MCF 10A (cell line): ENCODE data around the gene KIF6. TPM values are rescaled to one million over a fixed set of nuclear protein-coding genes. Genes with fewer than 3 reads are reported as not detected.

Experiments used
- BruUV-seq: library from RNA; stranded (reverse); fragments of 400-500 nt; replicated peaks from 2 replicates; lab custom pipeline; 2021; lab: Mats Ljungman, UMichigan
- CTCF ChIA-PET: fragments of 300-600 bp; sonication (Branson Sonifier 250); formaldehyde crosslinking; extraction: SDS; loops from one replicate; lab custom pipeline; 2021; ENCODE audit warnings: antibody characterized with exemption, inconsistent platforms; lab: Yijun Ruan, JAX
- POLR2A ChIA-PET: fragments of 300-600, 350-650 bp; sonication (Branson Sonifier 250); formaldehyde crosslinking; extraction: SDS; loops from one replicate; lab custom pipeline; 2020; ENCODE audit warnings: antibody characterized with exemption, inconsistent platforms; lab: Yijun Ruan, JAX
- DNase-seq: peaks from one replicate; pipeline ENCODE4 v3.0.0-alpha.2; 2018; ENCODE audit not compliant: unreplicated experiment
- H3K27ac Mint-ChIP-seq: one replicate; pipeline ENCODE4 v1.8.0; 2022; ENCODE audit warnings: mild to moderate bottlenecking, low read depth, mixed read lengths; ENCODE audit not compliant: unreplicated experiment
- H3K27me3 Mint-ChIP-seq: one replicate; pipeline ENCODE4 v1.8.0; 2022; ENCODE audit warnings: mixed read lengths; ENCODE audit not compliant: insufficient read depth, unreplicated experiment
- H3K36me3 Mint-ChIP-seq: one replicate; pipeline ENCODE4 v1.8.0; 2022; ENCODE audit warnings: mild to moderate bottlenecking, moderate library complexity, mixed read lengths; ENCODE audit not compliant: insufficient read depth, unreplicated experiment
- H3K4me1 Mint-ChIP-seq: one replicate; pipeline ENCODE4 v1.8.0; 2022; ENCODE audit warnings: mixed read lengths; ENCODE audit not compliant: insufficient read depth, unreplicated experiment
- H3K4me3 Mint-ChIP-seq: one replicate; pipeline ENCODE4 v1.8.0; 2022; ENCODE audit warnings: mild to moderate bottlenecking, moderate library complexity, mixed read lengths; ENCODE audit not compliant: unreplicated experiment
- H3K9me3 Mint-ChIP-seq: one replicate; pipeline ENCODE4 v1.8.0; 2022; ENCODE audit warnings: mixed read lengths; ENCODE audit not compliant: unreplicated experiment
- intact Hi-C: fragments of 100-400 bp; cut with micrococcal nuclease; formaldehyde crosslinking; loops from 2 replicates; pipeline ENCODE4 v1.14.1; 2022
- total RNA-seq: library from RNA; stranded (reverse); gene quantifications from 2 replicates; pipeline ENCODE4 v1.2.3, GENCODE V29; 2022
- TF ChIP-seq, protein P1 (sequence below): fragments of 200-600 bp; IDR thresholded peaks from one replicate; pipeline ENCODE4 v1.8.0; 2022; ENCODE audit warnings: antibody characterized with exemption, mild to moderate bottlenecking; ENCODE audit not compliant: unreplicated experiment

KIF6 gene
- total RNA-seq, 1 experiment from 2014 or later, result 0.91 TPM

DNA sequence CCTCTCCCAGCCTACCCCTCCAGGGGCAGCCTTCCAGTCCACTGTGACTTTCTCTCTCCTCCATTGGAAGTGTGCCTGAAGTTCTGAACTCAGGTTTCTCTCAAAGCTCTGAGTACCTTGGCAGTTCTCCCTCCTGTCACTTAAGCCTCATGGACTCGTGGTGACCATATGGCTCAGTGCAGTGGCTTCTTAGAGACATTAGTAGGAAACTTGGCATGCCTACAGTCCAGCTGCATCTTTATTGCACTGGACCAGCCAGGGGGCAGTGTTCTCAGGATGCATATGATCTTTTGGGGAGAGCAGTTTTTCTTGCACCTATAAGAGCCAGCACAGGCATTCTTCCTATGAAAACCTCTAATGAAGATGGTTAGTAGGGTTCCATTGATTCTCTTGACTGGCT is 355.2 kb downstream of the KIF6 start:
- CTCF ChIA-PET, result interaction anchor here (0.6 to 5.7 kb wide), 5 partner anchors 8 to 1057 kb away, joined by 3 to 29 read pairs (median 4); no protein-coding TSS in a partner anchor
- Mint-ChIP-seq H3K36me3 (no peaks in the 10 kb centered on the region), H3K4me1 (peaks cover 6% of the 10 kb centered on the region), H3K27ac (no peak overlapping the region), H3K4me3 (no peak overlapping the region), H3K9me3 (no peaks in the 10 kb centered on the region), H3K27me3 (no peaks in the 10 kb centered on the region)
- intact Hi-C loops, result loop anchor here (10.0 kb wide), 1 partner anchor 1655 kb away; no protein-coding TSS in a partner anchor
- DNase-seq, result peak; percentile 9
- TF ChIP-seq, protein P1, sequence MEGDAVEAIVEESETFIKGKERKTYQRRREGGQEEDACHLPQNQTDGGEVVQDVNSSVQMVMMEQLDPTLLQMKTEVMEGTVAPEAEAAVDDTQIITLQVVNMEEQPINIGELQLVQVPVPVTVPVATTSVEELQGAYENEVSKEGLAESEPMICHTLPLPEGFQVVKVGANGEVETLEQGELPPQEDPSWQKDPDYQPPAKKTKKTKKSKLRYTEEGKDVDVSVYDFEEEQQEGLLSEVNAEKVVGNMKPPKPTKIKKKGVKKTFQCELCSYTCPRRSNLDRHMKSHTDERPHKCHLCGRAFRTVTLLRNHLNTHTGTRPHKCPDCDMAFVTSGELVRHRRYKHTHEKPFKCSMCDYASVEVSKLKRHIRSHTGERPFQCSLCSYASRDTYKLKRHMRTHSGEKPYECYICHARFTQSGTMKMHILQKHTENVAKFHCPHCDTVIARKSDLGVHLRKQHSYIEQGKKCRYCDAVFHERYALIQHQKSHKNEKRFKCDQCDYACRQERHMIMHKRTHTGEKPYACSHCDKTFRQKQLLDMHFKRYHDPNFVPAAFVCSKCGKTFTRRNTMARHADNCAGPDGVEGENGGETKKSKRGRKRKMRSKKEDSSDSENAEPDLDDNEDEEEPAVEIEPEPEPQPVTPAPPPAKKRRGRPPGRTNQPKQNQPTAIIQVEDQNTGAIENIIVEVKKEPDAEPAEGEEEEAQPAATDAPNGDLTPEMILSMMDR, result no peak
- POLR2A ChIA-PET, result no interaction called here
- BruUV-seq, result no TSS peak

DNA sequence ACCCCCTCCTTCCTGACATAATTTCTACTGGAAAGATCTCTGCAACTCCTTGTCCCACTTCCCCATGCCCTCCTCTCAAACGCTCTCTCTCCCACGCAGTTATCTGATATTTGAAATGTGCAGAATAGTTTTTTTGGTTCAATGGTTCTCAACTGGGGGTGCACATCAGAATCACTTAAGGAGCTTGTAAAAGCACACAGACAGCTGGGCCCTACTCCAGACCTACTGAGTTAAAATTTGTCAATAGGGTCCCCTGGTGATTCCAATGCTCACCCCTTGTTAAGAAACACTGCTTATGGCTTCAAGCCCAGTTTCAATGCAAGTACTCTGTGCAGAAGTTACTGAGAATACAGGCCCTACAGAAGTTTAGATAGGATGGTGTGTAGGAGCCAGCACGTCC is 357.5 kb downstream of the KIF6 start:
- Mint-ChIP-seq H3K4me3 (no peak overlapping the region), H3K36me3 (no peaks in the 10 kb centered on the region), H3K4me1 (peaks cover 6% of the 10 kb centered on the region), H3K27me3 (no peaks in the 10 kb centered on the region), H3K27ac (no peak overlapping the region), H3K9me3 (no peaks in the 10 kb centered on the region)
- TF ChIP-seq, protein P1, result no peak
- intact Hi-C loops, result no loop called here
- ChIA-PET CTCF (interaction anchor here (1.7 to 5.7 kb wide), 3 partner anchors 9 to 525 kb away, joined by 4 to 29 read pairs (median 12); no protein-coding TSS in a partner anchor), POLR2A (no interaction called here)
- no TSS peak for BruUV-seq
- DNase-seq, result no peak

DNA sequence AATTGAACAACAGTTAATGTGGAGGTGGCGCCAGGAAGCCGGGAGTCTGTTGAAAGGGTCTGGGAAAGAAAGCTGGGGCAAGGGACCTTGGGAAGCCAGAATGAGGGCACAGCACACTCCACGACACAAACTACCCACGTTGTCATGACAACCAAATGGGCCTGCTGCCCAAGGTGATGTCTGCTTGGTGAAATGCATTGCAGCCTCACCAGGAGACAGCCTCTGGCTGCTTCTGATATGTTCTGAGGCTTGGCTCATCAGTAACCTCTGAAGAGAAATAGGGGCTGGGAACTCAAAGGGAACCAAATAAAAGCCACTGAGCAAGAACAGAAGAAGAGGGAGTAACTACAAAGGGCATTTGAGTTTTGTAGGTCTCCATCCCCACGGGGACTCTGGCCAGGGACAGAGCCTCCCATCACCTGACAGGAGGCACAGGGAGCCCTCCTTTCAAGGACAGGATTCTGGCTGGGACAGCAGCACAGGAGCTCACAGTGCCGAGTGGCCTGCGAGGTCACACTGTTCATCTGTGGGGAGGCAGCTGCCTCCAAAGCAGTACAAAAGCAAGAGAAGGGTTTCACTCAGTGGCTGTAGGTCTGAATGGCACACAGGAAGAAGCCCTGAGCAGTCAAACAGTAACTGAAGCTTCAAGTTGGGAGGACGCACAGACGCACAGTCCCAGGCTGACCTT is 358.1 kb downstream of the KIF6 start:
- ChIA-PET POLR2A (no interaction called here), CTCF (interaction anchor here (1.7 to 5.7 kb wide), 3 partner anchors 10 to 525 kb away, joined by 4 to 29 read pairs (median 12); no protein-coding TSS in a partner anchor)
- Mint-ChIP-seq H3K27me3 (no peaks in the 10 kb centered on the region), H3K4me3 (no peak overlapping the region), H3K4me1 (peaks cover 9% of the 10 kb centered on the region), H3K36me3 (no peaks in the 10 kb centered on the region), H3K9me3 (no peaks in the 10 kb centered on the region), H3K27ac (no peak overlapping the region)
- TF ChIP-seq, protein P1, result no peak
- no peak for DNase-seq
- no TSS peak for BruUV-seq
- intact Hi-C loops, result no loop called here

DNA sequence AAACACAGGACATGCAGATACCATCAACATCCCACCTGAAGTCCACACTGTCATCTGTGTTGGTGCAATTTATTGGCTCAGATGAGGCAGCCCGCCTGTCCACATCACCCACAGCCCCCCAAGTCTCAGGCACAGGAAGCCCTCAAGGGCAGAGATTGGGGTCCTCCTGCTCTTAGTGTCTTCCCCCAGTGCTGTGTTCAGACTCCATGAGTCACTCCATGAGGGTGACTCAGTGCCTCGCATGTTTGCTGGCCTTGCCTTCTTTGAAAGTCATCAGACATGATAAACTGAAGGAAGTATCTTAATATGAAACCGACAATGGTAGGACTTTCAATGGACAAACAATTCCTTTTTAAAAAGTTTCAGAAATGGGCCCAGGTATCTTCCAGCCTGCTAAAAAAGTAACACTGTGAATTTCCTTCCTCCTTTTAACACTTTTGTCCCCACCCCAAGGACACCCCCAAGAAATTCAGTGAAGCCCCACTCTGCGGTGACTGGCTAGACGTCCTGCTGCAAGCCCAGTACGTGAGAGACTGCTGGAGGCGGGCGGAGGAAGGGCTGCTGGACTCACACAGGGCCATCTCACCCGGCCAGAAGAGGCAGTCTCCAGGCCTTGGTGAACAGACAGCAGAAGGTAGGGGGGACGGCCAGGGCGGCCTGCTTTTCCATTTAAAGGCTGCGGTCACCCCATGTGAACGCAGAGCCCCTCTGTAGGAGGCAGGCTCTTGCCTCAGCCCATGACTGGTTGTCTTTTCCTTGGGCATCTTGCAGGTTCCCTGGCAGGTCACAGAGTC is 359.7 kb downstream of the KIF6 start:
- Mint-ChIP-seq H3K4me3 (no peak overlapping the region), H3K27ac (peak overlapping the region; percentile 10), H3K4me1 (peaks cover 14% of the 10 kb centered on the region), H3K9me3 (no peaks in the 10 kb centered on the region), H3K27me3 (no peaks in the 10 kb centered on the region), H3K36me3 (no peaks in the 10 kb centered on the region)
- DNase-seq, result peak; percentile 51
- BruUV-seq, result no TSS peak
- intact Hi-C loops, result no loop called here
- ChIA-PET CTCF (interaction anchor here (0.6 to 6.4 kb wide), 8 partner anchors 11 to 527 kb away, joined by 3 to 62 read pairs (median 8); no protein-coding TSS in a partner anchor), POLR2A (no interaction called here)
- TF ChIP-seq, protein P1, result no peak
